GM12891 (cell line): ENCODE results near the gene TAS2R38. TPM values are rescaled to one million over a fixed set of nuclear protein-coding genes. Genes with fewer than 3 reads are reported as not detected.

Experiments
- DNase-seq: peaks from one replicate; pipeline ENCODE4 v3.0.0; 2011; ENCODE audit warnings: low spot score; ENCODE audit not compliant: insufficient read length
- FAIRE-seq: peaks from 2 replicates; lab custom pipeline; 2011; peaks lifted over from hg19 to GRCh38; lab: Jason Lieb, UNC
- PAX5 ChIP-seq: IDR thresholded peaks from 2 replicates; pipeline ENCODE4 v1.6.1; 2011; ENCODE audit warnings: low read length, moderate library complexity, mild to moderate bottlenecking; ENCODE audit not compliant: insufficient read depth, severe bottlenecking
- POLR2A ChIP-seq: IDR thresholded peaks from 2 replicates; pipeline ENCODE4 v1.6.1; 2011; ENCODE audit warnings: low read depth, low read length, control low read depth
- POLR2AphosphoS5 ChIP-seq: IDR thresholded peaks from 2 replicates; pipeline ENCODE4 v1.6.1; 2011; ENCODE audit warnings: low read depth, low read length, control low read depth
- POU2F2 ChIP-seq: IDR thresholded peaks from 2 replicates; pipeline ENCODE4 v1.6.1; 2011; ENCODE audit warnings: low read depth, mild to moderate bottlenecking, control low read depth, low read length, moderate library complexity
- SPI1 ChIP-seq: IDR thresholded peaks from 2 replicates; pipeline ENCODE4 v1.6.1; 2011; ENCODE audit warnings: low read depth, low read length, control low read depth
- TAF1 ChIP-seq: IDR thresholded peaks from 2 replicates; pipeline ENCODE4 v1.6.1; 2011; ENCODE audit warnings: low read depth, low read length, control low read depth
- polyA plus RNA-seq: library from polyadenylated mRNA; unstranded; fragments of >200 nt; gene quantifications from one replicate; pipeline ENCODE4 v1.2.1, GENCODE V29; 2012; ENCODE audit warnings: low read depth, missing spikeins, inconsistent platforms; ENCODE audit not compliant: missing spikeins

Gene TAS2R38
- not detected for polyA plus RNA-seq

- FAIRE-seq: no peak
- no peak for TF ChIP-seq POLR2AphosphoS5
- TF ChIP-seq PAX5: no peak
- no peak for TF ChIP-seq TAF1
- no peak for TF ChIP-seq POLR2A
- no peak for TF ChIP-seq POU2F2
- TF ChIP-seq SPI1: no peak
- no peak for DNase-seq
Measured at GRCh38 chr7:141973673-141974072, at the start of gene TAS2R38. TAS2R38 (minus strand) TSS chr7:141973773; CDS start chr7:141973689, 84 bp downstream.

- TF ChIP-seq PAX5 (no peak), POLR2AphosphoS5 (no peak), POU2F2 (no peak), SPI1 (no peak), TAF1 (no peak), POLR2A (no peak)
- FAIRE-seq (no peak), DNase-seq (no peak)
Measured at GRCh38 chr7:142018154-142018553, 44.6 kb upstream of the TAS2R38 start.

- FAIRE-seq (no peak), DNase-seq (no peak)
- TF ChIP-seq TAF1 (no peak), POLR2A (no peak), POU2F2 (no peak)
Measured at GRCh38 chr7:142017451-142017850, 43.9 kb upstream of the TAS2R38 start.

- DNase-seq: no peak
- no peak for TF ChIP-seq POLR2AphosphoS5
- no peak for TF ChIP-seq POU2F2
- no peak for TF ChIP-seq PAX5
- no peak for TF ChIP-seq TAF1
- no peak for TF ChIP-seq SPI1
- no peak for TF ChIP-seq POLR2A
- FAIRE-seq: no peak
Measured at GRCh38 chr7:142012825-142013511, 39.4 kb upstream of the TAS2R38 start.

- no peak for FAIRE-seq
Measured at GRCh38 chr7:142010952-142011548, 37.5 kb upstream of the TAS2R38 start.

GRCh38 chr7:142009187-142009586 is 35.6 kb upstream of the TAS2R38 start:
- TF ChIP-seq POLR2AphosphoS5 (no peak), PAX5 (no peak), POU2F2 (no peak), POLR2A (no peak), SPI1 (no peak), TAF1 (no peak)
- FAIRE-seq (no peak), DNase-seq (no peak)

More at GRCh38 chr7:142010952-142011548, 37.5 kb upstream of the TAS2R38 start:
- TF ChIP-seq POU2F2 (no peak), TAF1 (no peak), POLR2A (no peak), SPI1 (no peak), POLR2AphosphoS5 (no peak), PAX5 (no peak)
- DNase-seq: no peak

GRCh38 chr7:142006577-142006976 is 33.0 kb upstream of the TAS2R38 start:
- no peak for TF ChIP-seq POLR2AphosphoS5
- no peak for FAIRE-seq
- DNase-seq: no peak

- TF ChIP-seq TAF1: no peak
- TF ChIP-seq SPI1: no peak
- TF ChIP-seq POU2F2: no peak
- no peak for TF ChIP-seq PAX5
- no peak for TF ChIP-seq POLR2AphosphoS5
- TF ChIP-seq POLR2A: no peak
- FAIRE-seq: no peak
- DNase-seq: no peak
Measured at GRCh38 chr7:142002179-142002578, 28.6 kb upstream of the TAS2R38 start.

GRCh38 chr7:142001163-142001874 is 27.7 kb upstream of the TAS2R38 start:
- DNase-seq: no peak
- FAIRE-seq: no peak
- TF ChIP-seq POU2F2 (no peak), POLR2AphosphoS5 (no peak), SPI1 (no peak), PAX5 (no peak), TAF1 (no peak), POLR2A (no peak)
